ENCODE data around the gene AOPEP. TPM values are rescaled to one million over a fixed set of nuclear protein-coding genes. Genes with fewer than 3 reads are reported as not detected.

Gene AOPEP
- total and polyA plus RNA-seq, 2 of the 13 experiments (the other 11 are each of a cell fraction or from before 2014, with no cell fraction given), result 22.2 to 41.6 TPM

- TF ChIP-seq ZNF597 (CRISPR knock-in tag; IDR thresholded peaks at IDR 0.05) (no peak), ZBTB14 (CRISPR knock-in tag; IDR thresholded peaks at IDR 0.05) (no peak), ZNF513 (CRISPR knock-in tag; conservative IDR thresholded peaks at IDR 0.05) (no peak), ZBTB7A (CRISPR knock-in tag; IDR thresholded peaks at IDR 0.05) (0 out of 2 replicates have a peak, but pooled peaks have one; percentile 9), CC2D1A (CRISPR knock-in tag; IDR thresholded peaks at IDR 0.05) (no peak), UBTF (CRISPR knock-in tag; IDR thresholded peaks at IDR 0.05) (no peak), ZNF205 (CRISPR knock-in tag; IDR thresholded peaks at IDR 0.05) (no peak), ZMYM3 (CRISPR knock-in tag; IDR thresholded peaks at IDR 0.05) (0 out of 2 replicates have a peak, but pooled peaks have one; percentile 1), DMTF1 (CRISPR knock-in tag; IDR thresholded peaks at IDR 0.05) (no peak), ZFP91 (CRISPR knock-in tag; IDR thresholded peaks at IDR 0.05; ENCODE audit: borderline replicate concordance) (no peak), ZNF878 (CRISPR knock-in tag; IDR thresholded peaks at IDR 0.05) (0 out of 2 replicates have a peak, but pooled peaks have one; percentile 1), MTF1 (CRISPR knock-in tag; IDR thresholded peaks at IDR 0.05) (no peak), ZGPAT (CRISPR knock-in tag; IDR thresholded peaks at IDR 0.05) (no peak)
Measured at GRCh38 chr9:94900222-94901018, 173.9 kb downstream of the AOPEP start (continued).
